HG03159 (cell line): ENCODE measurements around the gene ANKFN1.
A peak's percentile ranks its signal among the peaks of the same experiment; 100 is the strongest.

Experiments
- ATAC-seq: cut with Tn5 transposase; IDR thresholded peaks from one replicate; pipeline ENCODE4 v1.9.1; 2021; ENCODE audit warnings: mild to moderate bottlenecking, moderate library complexity; ENCODE audit not compliant: unreplicated experiment

ANKFN1 gene

DNA sequence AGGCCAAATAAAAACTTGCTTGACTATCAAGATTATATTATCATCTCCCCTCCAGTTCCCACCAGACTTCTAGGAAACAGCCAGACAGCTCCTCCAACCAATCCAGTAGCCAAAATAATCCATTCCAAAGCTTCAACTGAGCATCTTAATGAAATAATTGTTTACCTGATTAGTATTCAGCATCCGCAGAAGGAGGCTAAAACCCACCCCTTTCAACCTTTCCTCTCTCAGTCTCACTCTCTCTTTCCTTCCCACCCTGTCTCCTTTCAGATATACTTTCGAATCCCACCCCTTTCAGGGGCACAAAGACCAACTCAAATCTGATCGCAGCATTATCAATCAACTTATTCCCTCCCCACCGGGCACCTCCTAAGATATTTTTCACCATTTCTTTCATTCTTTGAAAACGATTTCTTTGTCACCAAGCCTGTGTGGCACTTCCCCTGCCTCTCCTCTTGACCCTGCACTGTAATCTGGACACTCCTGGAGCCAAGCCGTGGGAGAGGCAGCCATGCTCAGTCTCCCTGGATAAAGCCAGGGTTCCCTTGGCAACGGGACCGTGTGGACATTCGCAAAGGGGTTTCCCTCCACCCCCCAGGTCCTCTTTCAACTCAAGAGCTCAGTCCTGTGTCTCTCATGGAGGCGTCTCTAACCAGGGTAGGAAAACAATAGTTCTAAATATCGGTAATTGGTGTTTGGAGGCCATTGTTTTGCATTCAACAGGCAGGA is at the start of gene ANKFN1:
Gene ANKFN1 (plus strand): TSS at position 602 of the 729 bp plus-strand sequence. CDS start 59,193 bp downstream, outside the sequence.
- no peak for ATAC-seq

DNA sequence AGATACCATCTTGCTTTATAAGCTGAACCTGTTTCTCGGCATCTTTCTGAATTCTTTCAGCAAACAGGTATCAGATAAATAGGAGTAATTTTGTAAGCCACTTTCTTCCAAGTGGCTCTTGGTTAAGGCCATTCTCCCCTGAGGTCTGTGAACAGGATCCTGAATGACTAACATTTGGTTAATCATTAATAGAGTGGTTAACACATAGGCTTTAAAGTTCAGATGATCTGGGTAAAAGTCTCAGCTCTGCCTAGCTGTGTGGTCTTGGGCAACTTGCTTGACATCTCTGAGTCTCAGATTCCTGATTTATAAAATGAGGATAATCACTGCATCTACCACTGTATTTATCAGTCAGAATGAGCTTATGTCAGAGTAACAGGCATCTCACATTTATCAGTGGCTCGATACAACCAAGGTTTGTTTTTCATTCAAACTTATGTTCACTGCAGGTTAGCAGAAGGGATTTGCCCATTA is 44.4 kb upstream of the ANKFN1 start:
- ATAC-seq: peak; percentile 77

DNA sequence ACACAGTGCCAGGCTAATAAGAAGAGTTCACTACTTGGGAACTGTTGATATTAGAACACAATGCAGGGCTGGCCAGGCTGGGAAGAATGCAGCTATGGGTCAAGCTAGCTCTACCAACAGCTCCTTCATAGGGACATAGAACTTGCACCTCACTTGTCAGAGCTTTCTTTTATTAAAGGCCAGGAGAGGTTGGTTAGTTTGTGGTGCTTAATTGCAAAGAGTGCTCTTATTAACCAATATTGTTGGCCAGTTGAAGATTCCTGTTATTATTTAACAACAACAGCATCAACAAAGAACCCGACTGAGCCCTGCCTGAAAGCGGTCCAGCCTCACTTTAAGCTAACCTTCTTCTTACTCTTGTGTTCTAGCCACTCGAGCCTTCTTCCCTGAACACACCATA is 43.4 kb upstream of the ANKFN1 start:
- ATAC-seq: no peak

GRCh38 chr17:56110463-56111135 is 42.7 kb upstream of the ANKFN1 start:
- no peak for ATAC-seq

DNA sequence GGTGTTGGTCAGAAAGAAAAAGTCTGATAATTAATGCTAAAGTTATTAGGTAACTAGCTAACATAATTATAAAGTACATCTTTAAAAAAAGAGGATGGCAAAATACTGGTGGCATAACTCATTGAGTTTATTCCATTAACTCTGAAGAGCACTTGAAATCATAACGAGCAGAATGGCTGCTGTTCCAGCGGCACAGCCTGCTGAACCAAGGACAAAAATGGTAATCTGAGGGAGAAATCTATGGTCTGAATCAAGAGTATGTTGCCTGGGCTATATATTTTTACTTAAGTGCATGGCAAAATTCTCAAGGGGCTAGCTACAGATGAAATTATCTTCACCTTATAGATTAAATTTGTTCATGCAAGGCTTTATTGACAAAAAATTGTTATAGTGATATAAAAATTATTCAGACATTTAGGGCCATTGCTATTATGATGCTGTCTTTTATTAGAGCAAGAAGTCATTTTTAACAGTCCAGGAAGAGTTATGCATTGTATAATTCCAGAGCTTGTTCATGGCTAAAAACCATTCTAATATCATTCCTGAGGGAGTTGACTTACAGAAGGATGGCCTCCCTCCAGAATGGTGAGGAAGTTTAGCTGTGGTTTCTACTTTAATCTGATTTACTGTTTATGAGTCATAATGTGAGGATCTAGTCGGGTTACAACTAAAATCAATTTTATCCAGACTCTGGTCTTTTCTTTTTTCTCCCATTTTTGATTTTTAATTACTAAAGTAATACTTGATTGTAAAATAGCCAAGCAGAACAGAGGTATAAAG is 41.4 kb upstream of the ANKFN1 start:
- ATAC-seq: no peak

GRCh38 chr17:56113486-56113885 is 39.8 kb upstream of the ANKFN1 start:
- ATAC-seq: no peak

GRCh38 chr17:56114469-56114868 is 38.8 kb upstream of the ANKFN1 start:
- no peak for ATAC-seq

DNA sequence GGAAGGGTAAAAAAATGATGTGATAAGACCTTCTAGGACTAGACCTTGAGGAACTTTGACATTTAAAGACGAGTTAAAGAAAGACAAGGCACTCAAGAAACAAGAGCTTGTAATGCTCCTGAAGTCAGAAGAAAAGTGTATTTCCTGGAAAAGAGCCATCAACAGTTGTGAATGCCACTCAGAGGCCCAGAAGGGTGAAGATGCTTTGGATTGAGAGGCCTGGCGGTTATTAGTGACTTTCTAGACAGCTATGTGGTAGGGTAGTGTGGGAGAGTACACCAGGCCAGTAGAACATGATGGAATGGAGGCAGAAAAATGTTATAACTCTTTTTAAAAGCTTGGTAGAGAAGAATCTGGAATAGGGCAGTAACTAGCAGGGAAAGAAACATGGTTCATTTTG is 34.1 kb upstream of the ANKFN1 start:
- no peak for ATAC-seq

DNA sequence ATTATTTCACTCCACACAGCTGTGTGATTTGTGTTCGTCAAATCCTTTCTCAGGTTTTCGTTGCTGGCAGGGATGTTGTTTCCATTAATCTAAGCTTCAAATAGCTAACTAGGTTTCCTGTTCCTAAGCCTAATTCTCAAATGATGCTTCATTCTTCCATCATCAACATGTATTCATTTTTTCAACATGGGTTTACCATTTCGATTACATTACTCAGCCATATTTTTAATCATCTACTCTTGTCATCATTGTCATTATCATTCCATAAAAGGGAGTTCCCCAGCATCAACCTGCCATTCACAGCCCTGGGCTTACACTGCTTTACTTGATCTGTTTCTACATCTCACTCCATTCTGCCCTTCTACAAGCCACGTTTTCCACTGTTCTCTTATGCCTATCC is 33.3 kb upstream of the ANKFN1 start:
- no peak for ATAC-seq

DNA sequence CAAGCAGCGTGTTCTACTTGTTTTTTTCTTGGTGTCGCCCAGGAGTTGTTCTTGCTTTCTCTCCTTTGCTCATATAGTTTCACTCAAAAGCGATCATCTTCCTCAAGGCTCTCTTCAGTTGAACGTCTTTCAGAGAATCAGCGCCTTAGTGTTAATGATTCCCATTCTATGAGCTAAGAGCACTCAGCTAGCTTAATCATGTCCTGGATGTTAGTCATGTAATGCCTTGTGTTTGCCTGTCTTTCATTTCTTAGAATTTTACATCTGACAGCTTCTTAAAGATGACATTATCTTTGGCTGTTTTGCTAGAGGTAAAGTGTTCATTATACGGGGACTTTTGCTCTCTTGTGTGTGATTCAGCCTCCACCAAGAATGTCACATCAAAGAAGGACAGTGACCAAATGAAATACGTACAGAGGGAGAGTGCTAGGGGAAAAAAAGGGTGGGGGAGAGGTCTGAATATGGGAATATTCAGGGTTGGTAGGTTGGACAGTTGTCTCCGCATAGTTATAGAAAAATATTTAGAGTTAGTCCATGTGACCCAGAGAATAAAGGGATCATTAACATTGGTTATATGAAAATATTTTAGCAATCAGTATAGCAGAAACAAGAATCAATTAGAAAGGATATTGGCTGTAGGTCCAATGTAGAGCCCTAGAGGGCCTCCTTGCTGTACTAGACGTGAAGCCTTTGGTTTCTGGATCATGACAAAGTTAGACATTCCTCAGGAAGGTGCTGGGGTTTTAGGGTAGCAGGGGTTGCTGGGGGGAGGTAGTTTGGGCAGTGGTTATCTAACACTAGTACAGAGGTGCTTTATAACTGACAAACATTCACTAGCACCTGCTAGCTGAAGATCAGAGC is 31.9 kb upstream of the ANKFN1 start:
- no peak for ATAC-seq

GRCh38 chr17:56125830-56126819 is 27.1 kb upstream of the ANKFN1 start:
- ATAC-seq: no peak

DNA sequence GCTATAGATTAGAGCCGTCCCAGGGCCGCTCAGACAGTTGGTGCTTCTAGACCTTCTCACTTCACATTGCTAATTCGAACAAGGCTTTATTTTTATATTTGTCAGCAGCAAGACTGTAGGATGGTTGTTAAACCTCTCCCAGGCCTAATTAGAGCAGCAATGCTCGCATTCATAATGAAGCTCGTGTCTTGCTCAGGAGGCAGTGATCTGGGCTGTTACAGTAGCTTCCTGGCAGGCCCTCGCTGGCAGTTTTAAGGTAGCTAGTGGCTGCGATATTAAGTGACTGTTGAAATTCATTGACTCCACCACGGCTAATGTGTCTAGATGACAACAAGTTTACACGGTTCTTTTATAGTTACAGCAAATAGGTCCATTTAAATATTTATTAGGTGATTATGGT is 23.2 kb upstream of the ANKFN1 start:
- ATAC-seq: no peak

GRCh38 chr17:56130631-56131030 is 22.6 kb upstream of the ANKFN1 start:
- no peak for ATAC-seq

DNA sequence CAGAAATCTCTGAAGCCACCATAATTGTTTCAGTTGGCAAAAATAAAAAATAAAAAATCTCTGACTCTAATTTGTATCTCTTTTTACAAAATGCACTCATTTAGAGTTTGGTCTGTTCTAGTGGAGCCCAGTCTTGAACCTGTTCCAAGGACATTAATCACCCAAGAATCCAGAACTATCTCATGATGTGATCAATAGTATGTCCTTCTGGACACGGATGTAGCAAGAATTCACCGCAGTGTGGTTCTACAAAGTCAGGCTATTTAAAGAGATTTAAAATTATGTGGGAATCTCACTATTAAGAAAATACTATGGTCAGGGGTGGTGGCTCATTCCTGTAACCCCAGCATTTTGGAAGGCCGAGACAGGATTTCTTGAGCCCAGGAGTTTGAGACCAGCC is 21.8 kb upstream of the ANKFN1 start:
- no peak for ATAC-seq

- no peak for ATAC-seq
Measured at GRCh38 chr17:56136301-56136700, 17.0 kb upstream of the ANKFN1 start.

DNA sequence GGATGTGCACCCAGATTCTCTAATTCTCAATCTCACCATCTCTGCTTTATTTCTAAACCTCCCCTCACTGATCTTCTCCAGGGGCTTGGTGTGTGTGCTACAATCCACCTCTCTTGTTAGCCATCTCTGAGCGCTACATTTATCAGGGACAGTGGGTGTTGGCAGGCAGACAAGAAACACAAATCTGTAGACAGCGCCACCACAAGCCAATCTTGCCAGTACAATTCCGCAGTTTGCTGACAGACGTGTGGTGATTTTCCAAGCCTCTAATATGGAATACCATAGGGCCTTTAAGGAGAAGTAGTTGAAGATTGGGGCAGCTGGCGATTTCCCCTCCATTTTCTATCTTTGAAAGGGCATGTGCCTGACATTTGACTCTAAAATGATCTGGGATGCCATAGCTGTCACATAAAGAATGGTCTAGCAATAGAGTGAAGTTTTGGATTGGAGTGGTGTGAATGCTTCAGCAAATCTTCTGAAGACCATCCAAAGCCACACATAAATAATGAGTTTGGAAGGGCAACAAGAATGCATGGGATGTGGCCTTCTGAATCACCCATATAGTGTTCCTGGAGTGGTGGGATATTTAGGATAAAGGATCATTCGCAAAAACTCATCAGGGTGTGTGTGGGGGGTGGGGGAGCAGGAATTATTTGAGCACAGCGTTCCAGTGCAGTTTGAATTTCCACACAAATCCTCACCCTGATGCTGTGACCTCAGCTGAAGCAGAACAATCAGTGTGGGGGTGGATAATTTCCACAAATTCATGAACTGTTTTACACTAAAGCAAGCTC is 12.0 kb upstream of the ANKFN1 start:
- ATAC-seq: no peak

DNA sequence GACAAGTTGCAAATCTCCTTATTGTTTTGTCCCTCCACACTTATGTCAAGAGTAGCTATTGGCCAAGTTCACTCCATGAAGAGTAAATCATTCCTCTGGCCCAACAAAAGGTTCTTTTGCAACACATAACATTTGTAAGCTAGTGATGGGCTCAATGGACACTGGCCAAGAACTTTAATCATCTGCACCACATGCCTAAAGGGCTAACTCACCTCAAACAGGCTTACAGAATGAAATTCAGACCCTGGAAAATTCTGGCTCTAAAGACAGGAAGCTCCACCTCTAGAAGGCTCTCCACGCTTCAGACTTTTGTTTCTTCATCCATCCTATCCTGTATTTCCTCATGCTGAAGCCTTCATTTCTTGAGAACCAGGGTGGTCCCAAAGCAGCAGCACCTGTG is 10.9 kb upstream of the ANKFN1 start:
- no peak for ATAC-seq

- ATAC-seq: no peak
Measured at GRCh38 chr17:56142781-56143180, 10.5 kb upstream of the ANKFN1 start.

GRCh38 chr17:56144223-56144622 is 9.1 kb upstream of the ANKFN1 start:
- no peak for ATAC-seq
